Peyer's patch (tissue), 4 donors: ENCODE data around the gene NRXN3.

Experiments used
- CTCF ChIP-seq, 6 experiments: fragments of 450-650 bp in 4 of 6; fragments of 200-600 bp in 2 of 6; sonication (generic) in 1 of 6; IDR thresholded peaks; one replicate each; pipeline ENCODE4 v1.5.1; 2017 to 2019; ENCODE audit warnings: antibody characterized with exemption in 6 of 6, mild to moderate bottlenecking in 3 of 6, moderate library complexity in 1 of 6
- POLR2A ChIP-seq, 2 donors: fragments of 450-650 bp; IDR thresholded peaks; one replicate each; pipeline ENCODE4 v1.5.1; 2017; ENCODE audit warnings: antibody characterized with exemption in 2 of 2, mild to moderate bottlenecking in 2 of 2, moderate library complexity in 2 of 2

DNA sequence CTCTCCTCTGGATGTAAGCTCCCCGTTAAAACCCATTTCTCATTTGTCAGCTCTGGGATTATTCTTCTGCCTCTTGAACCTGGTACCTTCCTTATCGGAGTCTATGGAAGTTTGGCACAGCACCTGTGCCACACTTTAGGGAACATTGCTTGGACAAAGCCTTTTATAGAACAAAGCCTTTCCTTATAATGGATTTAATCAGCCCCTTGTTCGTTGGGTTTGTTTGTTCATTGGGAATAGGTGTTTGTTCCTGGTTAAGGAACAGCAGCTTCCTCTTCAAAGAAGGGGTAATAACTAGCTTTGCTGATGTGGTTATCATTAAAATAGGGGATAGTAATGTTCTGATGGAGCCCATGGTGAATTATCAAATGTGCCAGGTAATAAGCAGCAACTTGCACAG is 70.4 kb downstream of the NRXN3 start:
- no peak for TF ChIP-seq CTCF (IDR thresholded peaks at IDR 0.05)
- no peak for TF ChIP-seq POLR2A (IDR thresholded peaks at IDR 0.05)
